K562 (cell line): Measurements from ENCODE around the gene PTPRU. TPM values are rescaled to one million over a fixed set of nuclear protein-coding genes. Genes with fewer than 3 reads are reported as not detected.

Source experiments
- FOXA1 ChIP-seq: fragments of 450-650 bp; IDR thresholded peaks from 2 replicates; pipeline ENCODE4 v1.6.1; 2016; ENCODE audit warnings: mild to moderate bottlenecking, borderline replicate concordance
- FOXJ2 ChIP-seq: fragments of 200-800 bp; sonication (Bioruptor generic); IDR thresholded peaks from 2 replicates; pipeline ENCODE4 v1.6.1; 2016; ENCODE audit warnings: missing genetic modification characterization, missing compliant biosample characterization
- KHSRP ChIP-seq: fragments of 450-650 bp; IDR thresholded peaks from 2 replicates; pipeline ENCODE4 v1.6.1; 2017
- KLF13 ChIP-seq: fragments of 450-650 bp; IDR thresholded peaks from 2 replicates; pipeline ENCODE4 v1.6.1; 2016; ENCODE audit warnings: missing genetic modification characterization, low read depth, mild to moderate bottlenecking, missing compliant biosample characterization, moderate library complexity, borderline replicate concordance
- SMAD4 ChIP-seq: fragments of 250-450 bp; sonication (Bioruptor Pico); conservative IDR thresholded peaks from 2 replicates; pipeline ENCODE4 v1.8.0; 2021; ENCODE audit warnings: inconsistent platforms, mild to moderate bottlenecking, moderate library complexity
- THRB ChIP-seq: fragments of 450-650 bp; formaldehyde crosslinking; conservative IDR thresholded peaks from 2 replicates; pipeline ENCODE4 v1.4.0; 2022; ENCODE audit warnings: mild to moderate bottlenecking, missing genetic modification characterization
- polyA plus RNA-seq, 8 experiments: library from polyadenylated mRNA; depleted of rRNA in 4 of 8; stranded (reverse) in 5 of 8; unstranded in 3 of 8; fragments of >200 nt; fragmentation: Nextera tagmentation in 2 of 8; fragmentation: Illumina TruSeq in 1 of 8; extraction: Ambion mirVana in 2 of 8; extraction: Trizol in 1 of 8; gene quantifications; 2 replicates each; pipeline versions ENCODE4 v1.2.1 to v1.2.3, GENCODE V29; 2011 to 2014; ENCODE audit warnings: inconsistent platforms in 1 of 8, missing spikeins in 1 of 8
- total RNA-seq, 7 experiments: library from RNA; depleted of rRNA in 6 of 7; stranded (reverse); fragments of >200 nt in 6 of 7; fragmentation: Illumina TruSeq in 2 of 7; extraction: Trizol in 2 of 7; gene quantifications; 2 replicates each; pipeline versions ENCODE4 v1.2.1 to v1.2.3, GENCODE V29; 2011 to 2021; ENCODE audit warnings: low replicate concordance in 1 of 7
- TF ChIP-seq, protein P1 (sequence below): fragments of 450-650 bp; conservative IDR thresholded peaks from 2 replicates; pipeline ENCODE4 v1.6.1; 2016; ENCODE audit warnings: missing genetic modification characterization, low read depth, mild to moderate bottlenecking, control low read depth, missing compliant biosample characterization
- TF ChIP-seq, protein P2 (sequence below): sonication (generic); formaldehyde crosslinking; IDR thresholded peaks from 2 replicates; pipeline ENCODE4 v1.8.1; 2023; ENCODE audit warnings: mild to moderate bottlenecking, missing genetic modification reagents
- TF ChIP-seq, protein P3 (sequence below), 2 experiments: fragments of 450-650 bp in 1 of 2; sonication (generic) in 1 of 2; formaldehyde crosslinking in 1 of 2; IDR thresholded peaks in 1 of 2; conservative IDR thresholded peaks in 1 of 2; 2 replicates each; pipeline versions ENCODE4 v1.6.1 to v1.8.1; 2016 to 2023; ENCODE audit warnings: mild to moderate bottlenecking in 2 of 2, moderate library complexity in 2 of 2, inconsistent platforms in 1 of 2, missing genetic modification reagents in 1 of 2

Gene PTPRU
- total and polyA plus RNA-seq, 9 of the 15 experiments (the other 6 are each of a cell fraction or from before 2014, with no cell fraction given), result 0.01 to 2.9 (median 1.0) TPM

DNA sequence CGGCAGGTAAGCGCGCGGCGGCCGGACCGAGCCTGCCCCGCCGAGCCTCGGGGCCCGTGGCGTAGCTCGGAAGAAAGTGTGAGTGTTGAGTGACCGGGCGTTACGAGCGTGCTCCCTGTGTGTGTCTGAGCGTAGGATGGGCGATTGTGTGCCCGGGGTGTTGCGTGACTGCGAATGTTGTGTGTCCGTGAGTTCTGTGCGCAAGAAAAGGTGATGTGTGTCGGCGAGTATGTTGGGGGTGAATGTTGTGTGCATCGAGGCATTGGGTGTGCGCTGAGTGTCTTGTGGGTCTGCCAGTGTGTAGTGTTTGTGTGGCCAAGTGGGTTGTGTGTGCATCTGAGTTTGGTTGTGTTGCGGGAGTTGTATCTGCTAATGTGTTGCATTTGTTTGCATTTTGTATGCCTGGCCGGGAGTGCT, 398 bp downstream of the PTPRU start (continued):
- TF ChIP-seq, protein P1, sequence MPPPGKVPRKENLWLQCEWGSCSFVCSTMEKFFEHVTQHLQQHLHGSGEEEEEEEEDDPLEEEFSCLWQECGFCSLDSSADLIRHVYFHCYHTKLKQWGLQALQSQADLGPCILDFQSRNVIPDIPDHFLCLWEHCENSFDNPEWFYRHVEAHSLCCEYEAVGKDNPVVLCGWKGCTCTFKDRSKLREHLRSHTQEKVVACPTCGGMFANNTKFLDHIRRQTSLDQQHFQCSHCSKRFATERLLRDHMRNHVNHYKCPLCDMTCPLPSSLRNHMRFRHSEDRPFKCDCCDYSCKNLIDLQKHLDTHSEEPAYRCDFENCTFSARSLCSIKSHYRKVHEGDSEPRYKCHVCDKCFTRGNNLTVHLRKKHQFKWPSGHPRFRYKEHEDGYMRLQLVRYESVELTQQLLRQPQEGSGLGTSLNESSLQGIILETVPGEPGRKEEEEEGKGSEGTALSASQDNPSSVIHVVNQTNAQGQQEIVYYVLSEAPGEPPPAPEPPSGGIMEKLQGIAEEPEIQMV, result no peak
- TF ChIP-seq, protein P2, sequence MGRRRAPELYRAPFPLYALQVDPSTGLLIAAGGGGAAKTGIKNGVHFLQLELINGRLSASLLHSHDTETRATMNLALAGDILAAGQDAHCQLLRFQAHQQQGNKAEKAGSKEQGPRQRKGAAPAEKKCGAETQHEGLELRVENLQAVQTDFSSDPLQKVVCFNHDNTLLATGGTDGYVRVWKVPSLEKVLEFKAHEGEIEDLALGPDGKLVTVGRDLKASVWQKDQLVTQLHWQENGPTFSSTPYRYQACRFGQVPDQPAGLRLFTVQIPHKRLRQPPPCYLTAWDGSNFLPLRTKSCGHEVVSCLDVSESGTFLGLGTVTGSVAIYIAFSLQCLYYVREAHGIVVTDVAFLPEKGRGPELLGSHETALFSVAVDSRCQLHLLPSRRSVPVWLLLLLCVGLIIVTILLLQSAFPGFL, result no peak
- TF ChIP-seq SMAD4 (CRISPR knock-in tag), result no peak; the same call in 1 of the 2 replicates
- TF ChIP-seq FOXA1, result no peak
- no peak for TF ChIP-seq KLF13 (tag)
- TF ChIP-seq FOXJ2 (tag), result no peak
- no peak for TF ChIP-seq THRB (CRISPR knock-in tag)
- no peak for TF ChIP-seq KHSRP
- TF ChIP-seq, protein P3, sequence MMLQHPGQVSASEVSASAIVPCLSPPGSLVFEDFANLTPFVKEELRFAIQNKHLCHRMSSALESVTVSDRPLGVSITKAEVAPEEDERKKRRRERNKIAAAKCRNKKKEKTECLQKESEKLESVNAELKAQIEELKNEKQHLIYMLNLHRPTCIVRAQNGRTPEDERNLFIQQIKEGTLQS (IDR thresholded peaks at IDR 0.05), result no peak
- TF ChIP-seq, protein P3 (CRISPR knock-in tag; conservative IDR thresholded peaks at IDR 0.05), result no peak
